ENCODE data around the gene AGBL1. TPM values are rescaled to one million over a fixed set of nuclear protein-coding genes. Genes with fewer than 3 reads are reported as not detected.

Gene AGBL1
- total RNA-seq, 1 experiment from 2014 or later, result not detected

GRCh38 chr15:86284635-86285034 is 205.0 kb downstream of the AGBL1 start:
- Mint-ChIP-seq H3K27ac (ENCODE audit: unreplicated experiment) (no peak overlapping the region), H3K4me3 (ENCODE audit: unreplicated experiment) (no peak overlapping the region), H3K36me3 (ENCODE audit: insufficient read depth, unreplicated experiment) (no peaks in the 10 kb centered on the region), H3K9me3 (ENCODE audit: unreplicated experiment) (no peaks in the 10 kb centered on the region), H3K27me3 (ENCODE audit: insufficient read depth, unreplicated experiment) (peaks cover 2% of the 10 kb centered on the region), H3K4me1 (ENCODE audit: low read depth, unreplicated experiment) (no peaks in the 10 kb centered on the region)
- Histone ChIP-seq H3K36me3 (ENCODE audit: control insufficient read depth, insufficient read depth, low read length) (no peaks in the 10 kb centered on the region), H3K4me3 (ENCODE audit: low read depth, low read length) (no peak overlapping the region), H3K27me3 (replicated peaks; ENCODE audit: control insufficient read depth, insufficient read depth, low read length) (no peaks in the 10 kb centered on the region), H3K9me3 (no peaks in the 10 kb centered on the region), H3K4me1 (no peaks in the 10 kb centered on the region)
- POLR2A ChIA-PET, result no interaction called here
- intact Hi-C loops (cut with micrococcal nuclease; ENCODE audit: unreplicated experiment), result no loop called here
- BruUV-seq (replicated peaks), result no TSS peak
- TF ChIP-seq, protein P1, sequence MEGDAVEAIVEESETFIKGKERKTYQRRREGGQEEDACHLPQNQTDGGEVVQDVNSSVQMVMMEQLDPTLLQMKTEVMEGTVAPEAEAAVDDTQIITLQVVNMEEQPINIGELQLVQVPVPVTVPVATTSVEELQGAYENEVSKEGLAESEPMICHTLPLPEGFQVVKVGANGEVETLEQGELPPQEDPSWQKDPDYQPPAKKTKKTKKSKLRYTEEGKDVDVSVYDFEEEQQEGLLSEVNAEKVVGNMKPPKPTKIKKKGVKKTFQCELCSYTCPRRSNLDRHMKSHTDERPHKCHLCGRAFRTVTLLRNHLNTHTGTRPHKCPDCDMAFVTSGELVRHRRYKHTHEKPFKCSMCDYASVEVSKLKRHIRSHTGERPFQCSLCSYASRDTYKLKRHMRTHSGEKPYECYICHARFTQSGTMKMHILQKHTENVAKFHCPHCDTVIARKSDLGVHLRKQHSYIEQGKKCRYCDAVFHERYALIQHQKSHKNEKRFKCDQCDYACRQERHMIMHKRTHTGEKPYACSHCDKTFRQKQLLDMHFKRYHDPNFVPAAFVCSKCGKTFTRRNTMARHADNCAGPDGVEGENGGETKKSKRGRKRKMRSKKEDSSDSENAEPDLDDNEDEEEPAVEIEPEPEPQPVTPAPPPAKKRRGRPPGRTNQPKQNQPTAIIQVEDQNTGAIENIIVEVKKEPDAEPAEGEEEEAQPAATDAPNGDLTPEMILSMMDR (IDR thresholded peaks at IDR 0.05; ENCODE audit: insufficient read depth in 1 of 2, low read depth in 1 of 2, low read length in 1 of 2, severe bottlenecking in 1 of 2, unreplicated experiment in 1 of 2), result no peak
- CTCF ChIA-PET, result no interaction called here
- no peak for DNase-seq

DNA sequence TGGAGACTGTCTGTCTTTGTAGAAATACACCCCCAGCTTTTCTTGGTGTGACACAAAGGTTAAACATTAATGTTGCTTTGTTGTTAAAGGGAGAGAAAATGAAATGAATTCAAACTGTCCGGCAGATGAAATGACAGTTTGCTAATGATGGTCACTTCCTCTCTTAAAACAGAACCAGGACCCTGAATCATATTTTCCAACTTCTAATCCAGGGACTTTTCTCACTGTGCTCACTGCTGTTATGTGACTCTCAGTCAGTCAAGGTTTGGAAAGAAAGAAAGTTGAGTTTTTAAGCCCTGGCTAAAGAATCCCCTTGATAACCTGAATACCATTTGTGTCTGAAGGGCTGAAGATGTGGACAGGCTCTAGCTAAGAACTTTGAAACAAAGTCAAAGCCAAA is 215.8 kb downstream of the AGBL1 start:
- ChIA-PET POLR2A (no interaction called here), CTCF (no interaction called here)
- Histone ChIP-seq H3K36me3 (ENCODE audit: control insufficient read depth, insufficient read depth, low read length) (no peaks in the 10 kb centered on the region), H3K27me3 (replicated peaks; ENCODE audit: control insufficient read depth, insufficient read depth, low read length) (no peaks in the 10 kb centered on the region), H3K4me3 (ENCODE audit: low read depth, low read length) (no peak overlapping the region), H3K9me3 (no peaks in the 10 kb centered on the region), H3K4me1 (no peaks in the 10 kb centered on the region)
- BruUV-seq (replicated peaks), result no TSS peak
- Mint-ChIP-seq H3K4me3 (ENCODE audit: unreplicated experiment) (no peak overlapping the region), H3K27ac (ENCODE audit: unreplicated experiment) (no peak overlapping the region), H3K4me1 (ENCODE audit: low read depth, unreplicated experiment) (no peaks in the 10 kb centered on the region), H3K9me3 (ENCODE audit: unreplicated experiment) (no peaks in the 10 kb centered on the region), H3K27me3 (ENCODE audit: insufficient read depth, unreplicated experiment) (peaks cover 5% of the 10 kb centered on the region), H3K36me3 (ENCODE audit: insufficient read depth, unreplicated experiment) (no peaks in the 10 kb centered on the region)
- no peak for DNase-seq
- TF ChIP-seq, protein P1 (IDR thresholded peaks at IDR 0.05; ENCODE audit: insufficient read depth in 1 of 2, low read depth in 1 of 2, low read length in 1 of 2, severe bottlenecking in 1 of 2, unreplicated experiment in 1 of 2), result no peak
- intact Hi-C loops (cut with micrococcal nuclease; ENCODE audit: unreplicated experiment), result no loop called here

GRCh38 chr15:86296769-86297168 is 217.1 kb downstream of the AGBL1 start:
- Mint-ChIP-seq H3K27me3 (ENCODE audit: insufficient read depth, unreplicated experiment) (peaks cover 5% of the 10 kb centered on the region), H3K27ac (ENCODE audit: unreplicated experiment) (no peak overlapping the region), H3K4me1 (ENCODE audit: low read depth, unreplicated experiment) (no peaks in the 10 kb centered on the region), H3K36me3 (ENCODE audit: insufficient read depth, unreplicated experiment) (no peaks in the 10 kb centered on the region), H3K9me3 (ENCODE audit: unreplicated experiment) (no peaks in the 10 kb centered on the region), H3K4me3 (ENCODE audit: unreplicated experiment) (no peak overlapping the region)
- Histone ChIP-seq H3K27me3 (replicated peaks; ENCODE audit: control insufficient read depth, insufficient read depth, low read length) (no peaks in the 10 kb centered on the region), H3K4me1 (no peaks in the 10 kb centered on the region), H3K4me3 (ENCODE audit: low read depth, low read length) (no peak overlapping the region), H3K9me3 (no peaks in the 10 kb centered on the region), H3K36me3 (ENCODE audit: control insufficient read depth, insufficient read depth, low read length) (no peaks in the 10 kb centered on the region)
- ChIA-PET POLR2A (no interaction called here), CTCF (no interaction called here)
- intact Hi-C loops (cut with micrococcal nuclease; ENCODE audit: unreplicated experiment), result no loop called here
- no peak for DNase-seq
- TF ChIP-seq, protein P1 (IDR thresholded peaks at IDR 0.05; ENCODE audit: insufficient read depth in 1 of 2, low read depth in 1 of 2, low read length in 1 of 2, severe bottlenecking in 1 of 2, unreplicated experiment in 1 of 2), result no peak
- no TSS peak for BruUV-seq (replicated peaks)
